HG02798 (cell line): ENCODE data around the gene AJAP1.

Source experiments
- ATAC-seq: cut with Tn5 transposase; IDR thresholded peaks from one replicate; pipeline ENCODE4 v1.9.1; 2021; ENCODE audit warnings: mild to moderate bottlenecking; ENCODE audit not compliant: unreplicated experiment, poor library complexity

Gene AJAP1

GRCh38 chr1:4696753-4697152 lies 42.3 kb downstream of the AJAP1 start:
- no peak for ATAC-seq

GRCh38 chr1:4697801-4698200 lies 43.4 kb downstream of the AJAP1 start:
- no peak for ATAC-seq

- no peak for ATAC-seq
Measured at GRCh38 chr1:4698911-4699310, 44.5 kb downstream of the AJAP1 start.

GRCh38 chr1:4699376-4700301 lies 45.2 kb downstream of the AJAP1 start:
- no peak for ATAC-seq

GRCh38 chr1:4700801-4701200 lies 46.4 kb downstream of the AJAP1 start:
- ATAC-seq: no peak

GRCh38 chr1:4701276-4701675 lies 46.9 kb downstream of the AJAP1 start:
- ATAC-seq: no peak

- no peak for ATAC-seq
Measured at GRCh38 chr1:4702464-4702863, 48.1 kb downstream of the AJAP1 start.

- ATAC-seq: no peak
Measured at GRCh38 chr1:4702932-4703331, 48.5 kb downstream of the AJAP1 start.

GRCh38 chr1:4703646-4704045 lies 49.2 kb downstream of the AJAP1 start:
- ATAC-seq: no peak

- ATAC-seq: no peak
Measured at GRCh38 chr1:4708840-4709507, 54.6 kb downstream of the AJAP1 start.

- no peak for ATAC-seq
Measured at GRCh38 chr1:4709641-4710040, 55.2 kb downstream of the AJAP1 start.

GRCh38 chr1:4710592-4711415 lies 56.4 kb downstream of the AJAP1 start:
- ATAC-seq: no peak

GRCh38 chr1:4711416-4712275 lies 57.2 kb downstream of the AJAP1 start:
- ATAC-seq: no peak

GRCh38 chr1:4713669-4714068 lies 59.3 kb downstream of the AJAP1 start:
- ATAC-seq: no peak

- ATAC-seq: no peak
Measured at GRCh38 chr1:4716406-4716805, 62.0 kb downstream of the AJAP1 start.

GRCh38 chr1:4718071-4718470 lies 63.7 kb downstream of the AJAP1 start:
- ATAC-seq: no peak

- no peak for ATAC-seq
Measured at GRCh38 chr1:4723106-4723505, 68.7 kb downstream of the AJAP1 start.

- ATAC-seq: no peak
Measured at GRCh38 chr1:4724001-4724400, 69.6 kb downstream of the AJAP1 start.

GRCh38 chr1:4724695-4725250 lies 70.4 kb downstream of the AJAP1 start:
- ATAC-seq: no peak

GRCh38 chr1:4725416-4725815 lies 71.0 kb downstream of the AJAP1 start:
- ATAC-seq: no peak
